D721Med (cell line): ENCODE data around the gene CORO2A.

Experiments
- DNase-seq: peaks from one replicate; pipeline ENCODE4 v3.0.0; 2011; ENCODE audit warnings: low spot score; ENCODE audit not compliant: insufficient read length
- FAIRE-seq: peaks from 2 replicates; lab custom pipeline; 2011; peaks lifted over from hg19 to GRCh38; lab: Jason Lieb, UNC
- CTCF ChIP-seq: IDR thresholded peaks from 2 replicates; pipeline ENCODE4 v1.5.1; 2012; ENCODE audit warnings: mild to moderate bottlenecking, control low read depth; ENCODE audit not compliant: insufficient read depth; ENCODE audit errors: missing control alignments

CORO2A gene

DNA sequence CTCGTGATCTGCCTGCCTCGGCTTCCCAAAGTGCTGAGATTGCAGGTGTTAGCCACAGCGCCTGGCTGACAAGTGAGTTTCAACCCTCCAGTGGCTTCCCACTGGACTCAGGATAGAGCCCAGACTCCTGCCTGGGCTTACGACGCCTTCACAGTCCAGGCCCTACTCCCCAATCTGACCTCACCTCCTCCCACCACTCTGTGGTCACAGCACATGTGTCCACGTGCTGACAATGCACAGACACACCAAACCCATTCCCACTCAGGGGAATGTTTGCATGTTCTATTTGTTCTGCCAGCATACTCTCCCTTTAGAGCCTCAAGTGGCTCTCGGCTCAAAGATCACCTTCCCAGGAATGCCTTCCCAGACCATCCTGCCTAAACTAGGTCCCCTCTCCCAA is 42.3 kb downstream of the CORO2A start:
- DNase-seq (no peak), FAIRE-seq (no peak)
- TF ChIP-seq CTCF = no peak

GRCh38 chr9:98149422-98149821 is 43.0 kb downstream of the CORO2A start:
- DNase-seq (no peak), FAIRE-seq (no peak)
- TF ChIP-seq CTCF = no peak

GRCh38 chr9:98148486-98148885 is 44.0 kb downstream of the CORO2A start:
- DNase-seq = no peak
- no peak for FAIRE-seq
- no peak for TF ChIP-seq CTCF

DNA sequence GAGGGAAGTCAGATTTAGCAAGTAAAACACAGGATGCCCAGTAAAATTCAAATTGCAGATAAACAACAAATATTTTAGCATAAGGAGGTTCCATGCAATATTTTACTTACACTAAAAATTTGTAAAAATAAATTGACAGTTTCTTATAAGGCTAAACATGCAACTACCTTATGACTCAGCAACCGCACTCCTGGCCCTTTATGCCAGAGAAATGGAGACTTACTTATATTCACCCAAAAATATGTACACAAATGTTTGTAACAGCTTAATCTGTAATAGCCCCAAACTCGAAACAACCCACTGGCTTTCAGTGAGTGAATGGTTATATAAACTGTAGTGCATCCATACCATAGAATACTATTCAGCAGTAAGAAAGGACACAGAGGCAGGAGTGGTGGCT is 44.9 kb downstream of the CORO2A start:
- DNase-seq = no peak
- no peak for FAIRE-seq
- TF ChIP-seq CTCF = no peak

DNA sequence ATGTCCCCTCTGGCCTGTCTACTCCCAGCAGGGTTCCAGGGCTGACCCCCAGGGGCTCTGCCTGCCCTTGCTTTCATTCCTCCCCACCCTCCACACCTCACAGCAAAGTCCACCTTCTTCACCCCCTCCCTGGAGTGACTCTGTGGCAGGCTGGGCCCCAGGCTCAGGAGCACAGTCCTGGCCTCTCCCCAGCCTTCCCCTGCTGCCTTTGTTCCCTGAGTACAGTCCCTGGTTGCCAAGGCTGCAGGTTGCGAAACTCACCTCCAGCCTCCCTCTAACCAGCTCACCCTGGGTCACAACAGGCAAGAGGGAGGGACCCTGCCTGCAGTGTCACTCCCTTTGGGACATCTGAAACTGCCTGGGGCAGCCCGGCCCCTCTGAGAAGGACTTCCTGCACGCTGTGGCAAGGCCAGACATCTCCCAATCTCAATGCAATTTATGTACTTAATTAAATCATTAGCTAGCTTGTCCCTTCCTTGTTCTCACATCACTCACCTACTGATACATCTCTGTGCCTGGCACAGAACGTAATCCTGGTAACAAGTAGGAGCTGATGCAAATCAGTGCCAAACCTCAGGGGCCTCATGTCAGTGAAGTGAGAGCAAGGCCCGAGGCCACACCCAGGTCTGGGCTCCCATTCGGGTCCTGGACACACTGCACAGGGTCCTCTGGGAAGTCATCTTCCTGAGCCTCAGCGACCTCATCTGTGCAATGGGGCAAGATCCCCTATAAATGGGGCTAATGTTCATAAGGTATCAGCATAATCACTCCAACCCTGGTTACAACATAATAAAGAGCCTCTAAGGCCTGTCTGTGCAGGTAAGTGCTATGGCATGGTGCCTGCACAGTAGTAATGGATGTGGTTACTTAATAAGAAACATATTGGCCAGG is 46.1 kb downstream of the CORO2A start:
- FAIRE-seq = no peak
- no peak for TF ChIP-seq CTCF
- no peak for DNase-seq

DNA sequence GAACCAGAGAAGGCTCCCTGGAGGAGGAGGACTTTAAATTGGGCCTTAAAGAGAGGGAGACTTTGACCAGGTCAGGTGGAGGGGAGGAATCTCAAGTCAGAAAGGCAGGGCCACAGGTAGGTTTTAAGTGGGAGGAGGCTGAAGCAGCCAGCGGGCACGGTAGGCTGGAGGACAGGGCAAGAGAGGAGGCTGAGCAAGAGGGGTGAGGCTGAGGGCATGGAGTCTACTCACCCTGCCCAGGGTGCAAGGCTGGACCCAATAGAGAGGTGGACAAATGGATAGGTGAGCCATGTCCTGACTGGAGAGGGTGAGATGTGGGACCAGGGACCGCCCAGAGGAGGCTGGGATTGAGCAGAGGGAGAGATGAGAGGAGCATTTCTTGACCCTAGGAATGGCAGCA is 47.8 kb downstream of the CORO2A start:
- FAIRE-seq (no peak), DNase-seq (no peak)
- no peak for TF ChIP-seq CTCF

GRCh38 chr9:98144076-98144475 is 48.4 kb downstream of the CORO2A start:
- DNase-seq (no peak), FAIRE-seq (no peak)
- no peak for TF ChIP-seq CTCF
